Measurements from ENCODE around the gene ZNF579. TPM values are rescaled to one million over a fixed set of nuclear protein-coding genes. Genes with fewer than 3 reads are reported as not detected.

The ZNF579 gene
- total RNA-seq, 1 experiment from 2014 or later = 49.0 TPM

DNA sequence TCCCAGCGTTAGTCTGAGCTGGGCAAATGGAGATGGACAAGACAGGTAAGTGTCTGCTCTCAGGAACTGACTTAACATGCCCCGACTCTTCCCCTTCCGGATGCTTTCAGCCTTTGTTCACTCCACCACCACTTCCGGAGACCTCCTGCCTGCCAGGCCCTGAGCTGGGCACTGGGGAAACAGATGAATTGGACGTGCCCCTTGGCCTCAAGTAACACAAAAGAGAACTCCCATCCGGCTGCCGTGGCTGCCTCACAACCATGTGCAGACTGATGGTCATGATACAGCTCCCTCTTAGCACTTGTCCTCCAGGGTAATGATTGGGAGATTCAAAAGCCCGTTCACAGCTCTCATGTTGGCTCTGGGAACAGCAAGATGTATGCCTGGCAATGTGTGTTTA, 36.8 kb upstream of the ZNF579 start:
- H3K4me1 ChIP-seq (replicated peaks; ENCODE audit: insufficient read depth) = no peaks in the 10 kb centered on the region
- H3K27ac ChIP-seq = no peak overlapping the region
- ChIA-PET CTCF (interaction anchor here (0.5 kb wide), 1 partner anchor 561 kb away, joined by 4 read pairs; no protein-coding TSS in a partner anchor), POLR2A (ENCODE audit: unreplicated experiment) (no interaction called here)
- intact Hi-C loops (cut with micrococcal nuclease; ENCODE audit: unreplicated experiment) = no loop called here
- no peak overlapping the region for H2AFZ ChIP-seq
- BruUV-seq (replicated peaks) = no TSS peak
- H3K9me2 ChIP-seq (ENCODE audit: insufficient read depth) = no peaks in the 10 kb centered on the region
- H3K9me3 ChIP-seq (ENCODE audit: insufficient read depth, low read depth) = no peaks in the 10 kb centered on the region
- peaks cover 3% of the 10 kb centered on the region; the same call in 1 of the 2 replicates for H3K36me3 ChIP-seq (ENCODE audit: low read depth)
- peaks cover 9% of the 10 kb centered on the region for H4K20me1 ChIP-seq (ENCODE audit: insufficient read depth)
- H3K4me2 ChIP-seq = no peak overlapping the region
- H3K27me3 ChIP-seq (ENCODE audit: insufficient read depth, low read depth) = no peaks in the 10 kb centered on the region
- TF ChIP-seq, protein P1, sequence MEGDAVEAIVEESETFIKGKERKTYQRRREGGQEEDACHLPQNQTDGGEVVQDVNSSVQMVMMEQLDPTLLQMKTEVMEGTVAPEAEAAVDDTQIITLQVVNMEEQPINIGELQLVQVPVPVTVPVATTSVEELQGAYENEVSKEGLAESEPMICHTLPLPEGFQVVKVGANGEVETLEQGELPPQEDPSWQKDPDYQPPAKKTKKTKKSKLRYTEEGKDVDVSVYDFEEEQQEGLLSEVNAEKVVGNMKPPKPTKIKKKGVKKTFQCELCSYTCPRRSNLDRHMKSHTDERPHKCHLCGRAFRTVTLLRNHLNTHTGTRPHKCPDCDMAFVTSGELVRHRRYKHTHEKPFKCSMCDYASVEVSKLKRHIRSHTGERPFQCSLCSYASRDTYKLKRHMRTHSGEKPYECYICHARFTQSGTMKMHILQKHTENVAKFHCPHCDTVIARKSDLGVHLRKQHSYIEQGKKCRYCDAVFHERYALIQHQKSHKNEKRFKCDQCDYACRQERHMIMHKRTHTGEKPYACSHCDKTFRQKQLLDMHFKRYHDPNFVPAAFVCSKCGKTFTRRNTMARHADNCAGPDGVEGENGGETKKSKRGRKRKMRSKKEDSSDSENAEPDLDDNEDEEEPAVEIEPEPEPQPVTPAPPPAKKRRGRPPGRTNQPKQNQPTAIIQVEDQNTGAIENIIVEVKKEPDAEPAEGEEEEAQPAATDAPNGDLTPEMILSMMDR (conservative IDR thresholded peaks at IDR 0.05) = no peak
- no peak for TF ChIP-seq EZH2 (IDR thresholded peaks at IDR 0.05; ENCODE audit: low read depth)
- H3K4me3 ChIP-seq = no peak overlapping the region
- H3K79me2 ChIP-seq (ENCODE audit: low read depth) = no peaks in the 10 kb centered on the region
- no peak for DNase-seq
- H3F3A ChIP-seq (ENCODE audit: insufficient read depth, low read depth) = peaks cover 31% of the 10 kb centered on the region

DNA sequence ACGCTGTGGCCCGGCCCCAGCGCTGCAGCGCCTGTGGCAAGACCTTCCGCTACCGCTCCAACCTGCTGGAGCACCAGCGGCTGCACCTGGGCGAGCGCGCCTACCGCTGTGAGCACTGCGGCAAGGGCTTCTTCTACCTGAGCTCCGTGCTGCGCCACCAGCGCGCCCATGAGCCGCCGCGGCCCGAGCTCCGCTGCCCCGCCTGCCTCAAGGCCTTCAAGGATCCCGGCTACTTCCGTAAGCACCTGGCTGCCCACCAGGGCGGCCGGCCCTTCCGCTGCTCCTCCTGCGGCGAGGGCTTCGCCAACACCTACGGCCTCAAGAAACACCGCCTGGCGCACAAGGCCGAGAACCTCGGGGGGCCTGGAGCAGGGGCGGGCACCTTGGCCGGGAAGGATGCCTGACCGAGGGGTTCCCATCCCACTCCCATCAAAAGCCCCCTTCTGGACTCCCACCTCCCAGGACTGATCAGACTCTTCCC, 35.8 kb upstream of the ZNF579 start:
- Histone ChIP-seq H2AFZ (no peak overlapping the region), H3K9me2 (ENCODE audit: insufficient read depth) (no peaks in the 10 kb centered on the region), H3K4me2 (no peak overlapping the region), H3K27ac (no peak overlapping the region), H3K36me3 (ENCODE audit: low read depth) (peaks cover 3% of the 10 kb centered on the region; the same call in 1 of the 2 replicates), H3K4me3 (no peak overlapping the region), H3K79me2 (ENCODE audit: low read depth) (no peaks in the 10 kb centered on the region), H4K20me1 (ENCODE audit: insufficient read depth) (peaks cover 14% of the 10 kb centered on the region), H3K9me3 (ENCODE audit: insufficient read depth, low read depth) (no peaks in the 10 kb centered on the region), H3K27me3 (ENCODE audit: insufficient read depth, low read depth) (no peaks in the 10 kb centered on the region), H3F3A (ENCODE audit: insufficient read depth, low read depth) (peaks cover 39% of the 10 kb centered on the region), H3K4me1 (replicated peaks; ENCODE audit: insufficient read depth) (no peaks in the 10 kb centered on the region)
- POLR2A ChIA-PET (ENCODE audit: unreplicated experiment) = interaction anchor here (0.5 kb wide), 1 partner anchor 11 kb away, joined by 4 read pairs; the partner anchor contains the start of gene ZNF865
- TF ChIP-seq, protein P1 (conservative IDR thresholded peaks at IDR 0.05) = no peak
- CTCF ChIA-PET = no interaction called here
- intact Hi-C loops (cut with micrococcal nuclease; ENCODE audit: unreplicated experiment) = no loop called here
- no TSS peak for BruUV-seq (replicated peaks)
- DNase-seq = no peak

DNA sequence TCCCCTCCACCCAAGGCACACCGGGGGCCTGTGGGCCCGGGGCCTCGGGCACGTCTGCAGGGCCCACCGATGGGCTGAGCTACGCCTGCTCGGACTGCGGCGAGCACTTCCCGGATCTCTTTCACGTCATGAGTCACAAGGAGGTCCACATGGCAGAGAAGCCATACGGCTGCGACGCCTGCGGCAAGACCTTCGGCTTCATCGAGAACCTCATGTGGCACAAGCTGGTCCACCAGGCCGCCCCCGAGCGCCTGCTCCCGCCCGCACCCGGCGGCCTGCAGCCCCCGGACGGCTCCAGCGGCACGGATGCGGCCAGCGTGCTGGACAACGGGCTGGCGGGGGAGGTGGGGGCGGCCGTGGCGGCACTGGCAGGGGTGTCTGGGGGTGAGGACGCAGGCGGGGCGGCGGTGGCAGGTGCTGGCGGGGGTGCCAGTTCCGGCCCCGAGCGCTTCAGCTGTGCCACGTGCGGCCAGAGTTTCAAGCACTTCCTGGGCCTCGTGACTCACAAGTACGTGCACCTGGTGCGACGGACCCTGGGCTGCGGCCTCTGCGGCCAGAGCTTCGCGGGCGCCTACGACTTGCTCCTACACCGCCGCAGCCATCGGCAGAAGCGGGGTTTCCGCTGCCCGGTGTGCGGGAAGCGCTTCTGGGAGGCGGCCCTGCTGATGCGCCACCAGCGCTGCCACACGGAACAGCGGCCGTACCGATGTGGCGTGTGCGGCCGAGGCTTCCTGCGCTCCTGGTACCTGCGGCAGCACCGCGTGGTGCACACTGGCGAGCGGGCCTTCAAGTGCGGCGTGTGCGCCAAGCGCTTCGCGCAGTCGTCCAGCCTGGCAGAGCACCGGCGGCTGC, 35.1 kb upstream of the ZNF579 start:
- BruUV-seq (replicated peaks) = no TSS peak
- Histone ChIP-seq H4K20me1 (ENCODE audit: insufficient read depth) (peaks cover 14% of the 10 kb centered on the region), H3K4me3 (no peak overlapping the region), H3K27ac (no peak overlapping the region), H2AFZ (no peak overlapping the region), H3K36me3 (ENCODE audit: low read depth) (peaks cover 3% of the 10 kb centered on the region; the same call in 1 of the 2 replicates), H3K9me3 (ENCODE audit: insufficient read depth, low read depth) (no peaks in the 10 kb centered on the region), H3K27me3 (ENCODE audit: insufficient read depth, low read depth) (no peaks in the 10 kb centered on the region), H3K4me2 (no peak overlapping the region), H3F3A (ENCODE audit: insufficient read depth, low read depth) (peaks cover 39% of the 10 kb centered on the region), H3K4me1 (replicated peaks; ENCODE audit: insufficient read depth) (no peaks in the 10 kb centered on the region), H3K79me2 (ENCODE audit: low read depth) (no peaks in the 10 kb centered on the region), H3K9me2 (ENCODE audit: insufficient read depth) (no peaks in the 10 kb centered on the region)
- ChIA-PET POLR2A (ENCODE audit: unreplicated experiment) (no interaction called here), CTCF (no interaction called here)
- intact Hi-C loops (cut with micrococcal nuclease; ENCODE audit: unreplicated experiment) = no loop called here
- DNase-seq = peak in 1 of 2 experiments; percentile 30
- TF ChIP-seq, protein P1 (conservative IDR thresholded peaks at IDR 0.05) = no peak
- no peak for TF ChIP-seq EZH2 (IDR thresholded peaks at IDR 0.05; ENCODE audit: low read depth)

Data from PC-9 (cell line).